Neural progenitor cell (in vitro differentiated cells): Measurements from ENCODE around the gene DIPK1B. TPM values are rescaled to one million over a fixed set of nuclear protein-coding genes. Genes with fewer than 3 reads are reported as not detected.

ENCODE experiments used
- DNase-seq: peaks from one replicate; pipeline ENCODE4 v3.0.0-alpha.2; 2016; ENCODE audit warnings: low spot score
- H2AFZ ChIP-seq: fragments of 200-600 bp; sonication (generic); replicated peaks from 2 replicates; pipeline ENCODE4 v1.6.1; 2016; ENCODE audit warnings: antibody characterized with exemption
- H3F3A ChIP-seq: fragments of 200-600 bp; sonication (generic); 2 replicates; pipeline ENCODE4 v1.6.1; 2016; ENCODE audit warnings: antibody characterized with exemption, low read depth
- H3K27ac ChIP-seq: fragments of 200-600 bp; sonication (generic); 2 replicates; pipeline ENCODE4 v1.5.1; 2016; ENCODE audit warnings: mild to moderate bottlenecking
- H3K27me3 ChIP-seq: fragments of 200-600 bp; sonication (generic); 2 replicates; pipeline ENCODE4 v1.6.1; 2016; ENCODE audit warnings: mild to moderate bottlenecking, moderate library complexity
- H3K36me3 ChIP-seq: fragments of 200-600 bp; sonication (generic); 2 replicates; pipeline ENCODE4 v1.5.1; 2016
- H3K4me1 ChIP-seq: fragments of 200-600 bp; sonication (generic); 2 replicates; pipeline ENCODE4 v1.6.1; 2016; ENCODE audit warnings: mixed run types
- H3K4me2 ChIP-seq: fragments of 200-600 bp; sonication (generic); 2 replicates; pipeline ENCODE4 v1.6.1; 2016
- H3K4me3 ChIP-seq: fragments of 200-600 bp; sonication (generic); 2 replicates; pipeline ENCODE4 v1.5.1; 2016
- H3K79me2 ChIP-seq: fragments of 200-600 bp; sonication (generic); 2 replicates; pipeline ENCODE4 v1.6.1; 2016; ENCODE audit warnings: low read depth
- H3K9ac ChIP-seq: fragments of 200-600 bp; sonication (generic); 2 replicates; pipeline ENCODE4 v1.6.1; 2016
- H3K9me3 ChIP-seq: fragments of 200-600 bp; sonication (generic); 2 replicates; pipeline ENCODE4 v1.5.1; 2016; ENCODE audit warnings: low read depth
- H4K20me1 ChIP-seq: fragments of 200-600 bp; sonication (generic); 2 replicates; pipeline ENCODE4 v1.6.1; 2016; ENCODE audit warnings: low read depth
- H3K27ac Mint-ChIP-seq: 3 replicates; pipeline ENCODE4 v1.8.0; 2021; ENCODE audit warnings: mixed read lengths
- H3K27me3 Mint-ChIP-seq: 2 replicates; pipeline ENCODE4 v1.8.0; 2022; ENCODE audit warnings: low read depth, mild to moderate bottlenecking, inconsistent platforms, moderate library complexity, mixed read lengths; ENCODE audit not compliant: insufficient read depth
- H3K36me3 Mint-ChIP-seq: 3 replicates; pipeline ENCODE4 v1.8.0; 2021; ENCODE audit warnings: mixed read lengths
- H3K4me1 Mint-ChIP-seq: 3 replicates; pipeline ENCODE4 v1.8.0; 2021; ENCODE audit warnings: mixed read lengths
- H3K4me3 Mint-ChIP-seq: 3 replicates; pipeline ENCODE4 v1.8.0; 2021; ENCODE audit warnings: mild to moderate bottlenecking, moderate library complexity, mixed read lengths
- H3K9me3 Mint-ChIP-seq: 3 replicates; pipeline ENCODE4 v1.8.0; 2020; ENCODE audit warnings: mixed read lengths
- EZH2 ChIP-seq: fragments of 200-600 bp; sonication (generic); IDR thresholded peaks from 2 replicates; pipeline ENCODE4 v1.6.1; 2017; ENCODE audit warnings: antibody characterized with exemption, mild to moderate bottlenecking, moderate library complexity
- EZH2phosphoT487 ChIP-seq: fragments of 200-600 bp; sonication (generic); IDR thresholded peaks from 2 replicates; pipeline ENCODE4 v1.6.1; 2017; ENCODE audit warnings: antibody characterized with exemption
- total RNA-seq: library from RNA; depleted of rRNA; stranded (reverse); fragments of >200 nt; gene quantifications from 2 replicates; pipeline ENCODE4 v1.2.3, GENCODE V29; 2015; ENCODE audit warnings: low replicate concordance
- TF ChIP-seq, protein P1 (sequence below): fragments of 200-600 bp; sonication (generic); IDR thresholded peaks from 2 replicates; pipeline ENCODE4 v1.5.1; 2017; ENCODE audit warnings: antibody characterized with exemption, mild to moderate bottlenecking

DIPK1B gene
- total RNA-seq, 1 donor from 2014 or later, result 11.8 TPM

DNA sequence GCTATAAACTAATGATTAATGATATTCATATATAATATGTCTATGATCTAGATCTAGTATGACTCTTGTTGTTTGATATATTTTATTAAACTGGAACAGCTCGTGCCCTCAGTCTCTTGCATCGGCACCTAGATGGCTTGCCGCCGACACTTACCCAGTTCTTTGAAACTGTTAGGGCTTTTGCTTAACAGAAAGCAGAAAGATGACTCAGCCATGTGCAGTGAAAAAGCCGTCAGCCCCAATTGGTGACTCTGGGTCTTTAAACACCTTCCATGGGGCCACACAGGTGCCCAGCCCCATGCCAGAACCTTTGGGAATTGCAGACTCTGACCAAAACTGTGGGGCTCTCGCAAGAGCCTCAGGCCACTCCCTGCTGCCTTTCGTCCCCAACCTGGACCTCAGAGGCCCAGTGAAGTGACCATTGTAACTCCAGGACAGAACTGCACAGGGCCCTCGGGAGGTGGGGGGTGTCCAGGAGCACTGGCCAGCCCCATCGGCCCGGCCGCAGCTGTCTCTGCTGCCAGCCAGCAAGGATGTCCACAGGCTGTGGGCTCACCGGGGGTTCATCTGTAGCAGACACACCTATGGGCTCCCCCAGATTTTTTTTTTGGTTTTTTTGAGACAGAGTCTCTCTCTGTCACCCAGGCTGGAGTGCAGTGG is 22.6 kb downstream of the DIPK1B start:
- H3K9me3 Mint-ChIP-seq, result no peaks in the 10 kb centered on the region
- Histone ChIP-seq H3K9ac (no peak overlapping the region), H3K9me3 (no peaks in the 10 kb centered on the region), H3K36me3 (no peaks in the 10 kb centered on the region), H3K4me2 (no peak overlapping the region), H3K4me3 (no peak overlapping the region), H3K27ac (no peak overlapping the region), H3K27me3 (no peaks in the 10 kb centered on the region), H2AFZ (no peak overlapping the region), H3K79me2 (no peaks in the 10 kb centered on the region), H4K20me1 (no peaks in the 10 kb centered on the region), H3K4me1 (no peaks in the 10 kb centered on the region), H3F3A (no peaks in the 10 kb centered on the region)
- no peaks in the 10 kb centered on the region for H3K4me1 Mint-ChIP-seq
- peaks cover 18% of the 10 kb centered on the region for H3K27me3 Mint-ChIP-seq
- no peak overlapping the region for H3K4me3 Mint-ChIP-seq
- no peaks in the 10 kb centered on the region for H3K36me3 Mint-ChIP-seq
- no peak for TF ChIP-seq EZH2
- TF ChIP-seq, protein P1, sequence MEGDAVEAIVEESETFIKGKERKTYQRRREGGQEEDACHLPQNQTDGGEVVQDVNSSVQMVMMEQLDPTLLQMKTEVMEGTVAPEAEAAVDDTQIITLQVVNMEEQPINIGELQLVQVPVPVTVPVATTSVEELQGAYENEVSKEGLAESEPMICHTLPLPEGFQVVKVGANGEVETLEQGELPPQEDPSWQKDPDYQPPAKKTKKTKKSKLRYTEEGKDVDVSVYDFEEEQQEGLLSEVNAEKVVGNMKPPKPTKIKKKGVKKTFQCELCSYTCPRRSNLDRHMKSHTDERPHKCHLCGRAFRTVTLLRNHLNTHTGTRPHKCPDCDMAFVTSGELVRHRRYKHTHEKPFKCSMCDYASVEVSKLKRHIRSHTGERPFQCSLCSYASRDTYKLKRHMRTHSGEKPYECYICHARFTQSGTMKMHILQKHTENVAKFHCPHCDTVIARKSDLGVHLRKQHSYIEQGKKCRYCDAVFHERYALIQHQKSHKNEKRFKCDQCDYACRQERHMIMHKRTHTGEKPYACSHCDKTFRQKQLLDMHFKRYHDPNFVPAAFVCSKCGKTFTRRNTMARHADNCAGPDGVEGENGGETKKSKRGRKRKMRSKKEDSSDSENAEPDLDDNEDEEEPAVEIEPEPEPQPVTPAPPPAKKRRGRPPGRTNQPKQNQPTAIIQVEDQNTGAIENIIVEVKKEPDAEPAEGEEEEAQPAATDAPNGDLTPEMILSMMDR, result no peak
- TF ChIP-seq EZH2phosphoT487, result no peak
- DNase-seq, result no peak
- H3K27ac Mint-ChIP-seq, result no peak overlapping the region

DNA sequence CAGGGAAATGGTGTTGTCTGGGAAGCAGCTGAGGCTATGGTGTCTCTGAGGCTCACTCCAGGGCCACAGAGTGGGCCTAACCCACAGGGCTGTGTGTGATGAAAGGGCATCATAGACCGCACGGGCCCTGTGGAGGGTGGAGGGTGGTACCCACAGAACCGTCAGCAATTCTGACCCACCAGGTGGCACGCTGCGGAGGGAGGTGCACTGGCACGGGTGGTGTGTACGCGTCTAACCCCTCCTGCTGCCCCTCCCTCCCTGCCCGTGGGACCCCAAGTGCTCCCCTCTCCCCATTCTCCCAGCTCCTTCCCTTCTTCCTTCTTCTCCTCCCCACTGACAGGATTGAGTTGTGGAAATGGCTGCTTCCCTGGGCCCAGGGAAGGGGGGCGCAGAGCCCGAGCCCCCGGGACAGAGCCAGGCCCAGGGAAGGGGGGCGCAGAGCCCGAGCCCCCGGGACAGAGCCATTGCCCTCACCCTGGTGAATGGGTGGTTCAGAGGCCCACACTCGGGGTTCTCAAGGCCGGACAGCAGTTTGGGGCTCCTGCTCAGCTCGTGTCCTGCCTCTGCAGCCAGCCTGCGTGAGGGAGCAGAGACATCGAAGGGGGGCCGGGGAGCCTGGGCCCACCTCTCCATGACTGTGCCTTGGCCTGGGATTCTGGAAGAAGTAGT is 23.6 kb downstream of the DIPK1B start:
- peaks cover 18% of the 10 kb centered on the region for H3K27me3 Mint-ChIP-seq
- H3K27ac ChIP-seq, result no peak overlapping the region
- H3K79me2 ChIP-seq, result no peaks in the 10 kb centered on the region
- no peaks in the 10 kb centered on the region for H3K9me3 ChIP-seq
- H3K4me2 ChIP-seq, result no peak overlapping the region
- no peak for DNase-seq
- H3K27me3 ChIP-seq, result no peaks in the 10 kb centered on the region
- H3K36me3 ChIP-seq, result no peaks in the 10 kb centered on the region
- no peaks in the 10 kb centered on the region for H3F3A ChIP-seq
- no peak overlapping the region for H3K4me3 ChIP-seq
- H3K4me1 Mint-ChIP-seq, result no peaks in the 10 kb centered on the region
- no peak overlapping the region for H3K9ac ChIP-seq
- H3K36me3 Mint-ChIP-seq, result no peaks in the 10 kb centered on the region
- H3K9me3 Mint-ChIP-seq, result no peaks in the 10 kb centered on the region
- H3K4me3 Mint-ChIP-seq, result no peak overlapping the region
- H3K27ac Mint-ChIP-seq, result no peak overlapping the region
- H3K4me1 ChIP-seq, result no peaks in the 10 kb centered on the region
- TF ChIP-seq, protein P1, result no peak
- TF ChIP-seq EZH2phosphoT487 (no peak), EZH2 (no peak)
- no peaks in the 10 kb centered on the region for H4K20me1 ChIP-seq
- H2AFZ ChIP-seq, result no peak overlapping the region

- Histone ChIP-seq H2AFZ (no peak overlapping the region), H3K9me3 (no peaks in the 10 kb centered on the region), H3K79me2 (no peaks in the 10 kb centered on the region), H3K4me1 (peaks cover 11% of the 10 kb centered on the region), H3K27ac (no peak overlapping the region), H3K4me2 (no peak overlapping the region), H3K9ac (no peak overlapping the region), H3K4me3 (no peak overlapping the region), H4K20me1 (no peaks in the 10 kb centered on the region), H3K36me3 (no peaks in the 10 kb centered on the region), H3K27me3 (peaks cover 6% of the 10 kb centered on the region), H3F3A (no peaks in the 10 kb centered on the region)
- peaks cover 14% of the 10 kb centered on the region for H3K27me3 Mint-ChIP-seq
- no peaks in the 10 kb centered on the region for H3K9me3 Mint-ChIP-seq
- no peak overlapping the region for H3K27ac Mint-ChIP-seq
- no peak overlapping the region for H3K4me3 Mint-ChIP-seq
- H3K36me3 Mint-ChIP-seq, result no peaks in the 10 kb centered on the region
- TF ChIP-seq, protein P1, result no peak
- TF ChIP-seq EZH2 (no peak), EZH2phosphoT487 (no peak)
- H3K4me1 Mint-ChIP-seq, result no peaks in the 10 kb centered on the region
- DNase-seq, result no peak
Measured at GRCh38 chr9:136738960-136739359, 26.6 kb downstream of the DIPK1B start.
